ENCODE measurements around the gene ANKFN1.
"Not testable (repeated sequence)": the region's sequence is repeated elsewhere in the genome, so short reads cannot be mapped to it uniquely, and the experiment has no call there.

The ANKFN1 gene

GRCh38 chr17:56274491-56274890, 121.2 kb downstream of the ANKFN1 start:
- H3K4me3 ChIP-seq (ENCODE audit: low read length) = no peak overlapping the region
- no peak for TF ChIP-seq CTCF (conservative IDR thresholded peaks at IDR 0.05; ENCODE audit: low read depth, low read length)
- no peak for DNase-seq (ENCODE audit: low read depth)

GRCh38 chr17:56284482-56284881, 131.2 kb downstream of the ANKFN1 start:
- no peak for TF ChIP-seq CTCF (conservative IDR thresholded peaks at IDR 0.05; ENCODE audit: low read depth, low read length)
- no peak overlapping the region for H3K4me3 ChIP-seq (ENCODE audit: low read length)
- DNase-seq (ENCODE audit: low read depth) = no peak

GRCh38 chr17:56288786-56289185, 135.5 kb downstream of the ANKFN1 start:
- not testable (repeated sequence) for H3K4me3 ChIP-seq (ENCODE audit: low read length); DNase-seq (ENCODE audit: low read depth)

- DNase-seq (ENCODE audit: low read depth) = no peak
- no peak for TF ChIP-seq CTCF (conservative IDR thresholded peaks at IDR 0.05; ENCODE audit: low read depth, low read length)
Measured at GRCh38 chr17:56289321-56289720, 136.0 kb downstream of the ANKFN1 start.

GRCh38 chr17:56290101-56290801, 137.0 kb downstream of the ANKFN1 start:
- no peak for TF ChIP-seq CTCF (conservative IDR thresholded peaks at IDR 0.05; ENCODE audit: low read depth, low read length)
- no peak for DNase-seq (ENCODE audit: low read depth)
- no peak overlapping the region for H3K4me3 ChIP-seq (ENCODE audit: low read length)

More at GRCh38 chr17:56289321-56289720, 136.0 kb downstream of the ANKFN1 start:
- H3K4me3 ChIP-seq (ENCODE audit: low read length) = no peak overlapping the region

GRCh38 chr17:56290802-56291118, 137.5 kb downstream of the ANKFN1 start:
- DNase-seq (ENCODE audit: low read depth) = no peak
- H3K4me3 ChIP-seq (ENCODE audit: low read length) = no peak overlapping the region
- no peak for TF ChIP-seq CTCF (conservative IDR thresholded peaks at IDR 0.05; ENCODE audit: low read depth, low read length)

- no peak for DNase-seq (ENCODE audit: low read depth)
- no peak overlapping the region for H3K4me3 ChIP-seq (ENCODE audit: low read length)
- TF ChIP-seq CTCF (conservative IDR thresholded peaks at IDR 0.05; ENCODE audit: low read depth, low read length) = no peak
Measured at GRCh38 chr17:56291226-56291805, 138.0 kb downstream of the ANKFN1 start.

Data from retinal pigment epithelial cell (primary cell).